ENCODE measurements around the gene KSR2.
"Not testable (repeated sequence)": the region's sequence is repeated elsewhere in the genome, so short reads cannot be mapped to it uniquely, and the experiment has no call there.

The KSR2 gene

GRCh38 chr12:117867348-117867747 lies 101.4 kb downstream of the KSR2 start:
- no peak overlapping the region for H2AFZ ChIP-seq (ENCODE audit: low read depth, low read length)
- H3K79me2 ChIP-seq (ENCODE audit: low read length), result no peaks in the 10 kb centered on the region
- no peaks in the 10 kb centered on the region for H3K27me3 ChIP-seq (ENCODE audit: low read depth, low read length)
- H3K27ac ChIP-seq (ENCODE audit: low read length), result no peak overlapping the region
- no peak overlapping the region for H3K9ac ChIP-seq (ENCODE audit: low read length)
- no peak overlapping the region for H3K4me3 ChIP-seq (ENCODE audit: low read length)
- no peak overlapping the region for H3K4me2 ChIP-seq (ENCODE audit: low read length)
- no peaks in the 10 kb centered on the region for H3K36me3 ChIP-seq (replicated peaks; ENCODE audit: low read depth, low read length)
- H3K9me3 ChIP-seq (ENCODE audit: insufficient read depth, low read length), result no peaks in the 10 kb centered on the region
- TF ChIP-seq, protein P1, sequence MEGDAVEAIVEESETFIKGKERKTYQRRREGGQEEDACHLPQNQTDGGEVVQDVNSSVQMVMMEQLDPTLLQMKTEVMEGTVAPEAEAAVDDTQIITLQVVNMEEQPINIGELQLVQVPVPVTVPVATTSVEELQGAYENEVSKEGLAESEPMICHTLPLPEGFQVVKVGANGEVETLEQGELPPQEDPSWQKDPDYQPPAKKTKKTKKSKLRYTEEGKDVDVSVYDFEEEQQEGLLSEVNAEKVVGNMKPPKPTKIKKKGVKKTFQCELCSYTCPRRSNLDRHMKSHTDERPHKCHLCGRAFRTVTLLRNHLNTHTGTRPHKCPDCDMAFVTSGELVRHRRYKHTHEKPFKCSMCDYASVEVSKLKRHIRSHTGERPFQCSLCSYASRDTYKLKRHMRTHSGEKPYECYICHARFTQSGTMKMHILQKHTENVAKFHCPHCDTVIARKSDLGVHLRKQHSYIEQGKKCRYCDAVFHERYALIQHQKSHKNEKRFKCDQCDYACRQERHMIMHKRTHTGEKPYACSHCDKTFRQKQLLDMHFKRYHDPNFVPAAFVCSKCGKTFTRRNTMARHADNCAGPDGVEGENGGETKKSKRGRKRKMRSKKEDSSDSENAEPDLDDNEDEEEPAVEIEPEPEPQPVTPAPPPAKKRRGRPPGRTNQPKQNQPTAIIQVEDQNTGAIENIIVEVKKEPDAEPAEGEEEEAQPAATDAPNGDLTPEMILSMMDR (IDR thresholded peaks at IDR 0.05; ENCODE audit: low read depth, low read length), result no peak
- TF ChIP-seq EZH2phosphoT487 (IDR thresholded peaks at IDR 0.05; ENCODE audit: low read depth), result no peak
- no peaks in the 10 kb centered on the region for H3K4me1 ChIP-seq (ENCODE audit: low read length)
- H4K20me1 ChIP-seq (ENCODE audit: insufficient read depth, low read length), result no peaks in the 10 kb centered on the region

DNA sequence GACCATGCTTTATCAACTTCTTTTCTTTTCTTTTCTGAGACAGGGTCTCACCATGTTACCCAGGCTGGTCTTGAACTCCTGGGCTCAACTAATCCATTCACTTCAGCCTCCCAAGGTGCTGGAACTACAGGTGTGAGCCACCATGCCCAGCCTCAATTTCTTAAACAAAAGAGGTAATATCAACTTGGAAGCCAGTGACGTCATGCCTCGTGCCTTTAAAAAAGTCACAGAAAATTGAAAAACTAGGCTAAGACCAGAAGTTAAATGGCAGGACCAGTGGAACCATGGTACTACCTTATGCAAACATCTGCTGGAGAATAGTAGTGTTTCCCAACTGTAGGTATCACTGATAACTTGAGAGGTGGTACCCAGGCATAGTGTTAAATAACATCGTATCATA lies 103.3 kb downstream of the KSR2 start:
- no peaks in the 10 kb centered on the region for H4K20me1 ChIP-seq (ENCODE audit: insufficient read depth, low read length)
- no peak overlapping the region for H3K4me2 ChIP-seq (ENCODE audit: low read length)
- H3K36me3 ChIP-seq (replicated peaks; ENCODE audit: low read depth, low read length), result no peaks in the 10 kb centered on the region
- TF ChIP-seq EZH2phosphoT487 (IDR thresholded peaks at IDR 0.05; ENCODE audit: low read depth), result no peak
- TF ChIP-seq, protein P1 (IDR thresholded peaks at IDR 0.05; ENCODE audit: low read depth, low read length), result no peak
- H3K9ac ChIP-seq (ENCODE audit: low read length), result no peak overlapping the region
- H3K27me3 ChIP-seq (ENCODE audit: low read depth, low read length), result no peaks in the 10 kb centered on the region
- no peak overlapping the region for H2AFZ ChIP-seq (ENCODE audit: low read depth, low read length)
- no peaks in the 10 kb centered on the region for H3K4me1 ChIP-seq (ENCODE audit: low read length)
- no peak overlapping the region for H3K4me3 ChIP-seq (ENCODE audit: low read length)
- no peaks in the 10 kb centered on the region for H3K79me2 ChIP-seq (ENCODE audit: low read length)
- no peak overlapping the region for H3K27ac ChIP-seq (ENCODE audit: low read length)
- H3K9me3 ChIP-seq (ENCODE audit: insufficient read depth, low read length), result no peaks in the 10 kb centered on the region

DNA sequence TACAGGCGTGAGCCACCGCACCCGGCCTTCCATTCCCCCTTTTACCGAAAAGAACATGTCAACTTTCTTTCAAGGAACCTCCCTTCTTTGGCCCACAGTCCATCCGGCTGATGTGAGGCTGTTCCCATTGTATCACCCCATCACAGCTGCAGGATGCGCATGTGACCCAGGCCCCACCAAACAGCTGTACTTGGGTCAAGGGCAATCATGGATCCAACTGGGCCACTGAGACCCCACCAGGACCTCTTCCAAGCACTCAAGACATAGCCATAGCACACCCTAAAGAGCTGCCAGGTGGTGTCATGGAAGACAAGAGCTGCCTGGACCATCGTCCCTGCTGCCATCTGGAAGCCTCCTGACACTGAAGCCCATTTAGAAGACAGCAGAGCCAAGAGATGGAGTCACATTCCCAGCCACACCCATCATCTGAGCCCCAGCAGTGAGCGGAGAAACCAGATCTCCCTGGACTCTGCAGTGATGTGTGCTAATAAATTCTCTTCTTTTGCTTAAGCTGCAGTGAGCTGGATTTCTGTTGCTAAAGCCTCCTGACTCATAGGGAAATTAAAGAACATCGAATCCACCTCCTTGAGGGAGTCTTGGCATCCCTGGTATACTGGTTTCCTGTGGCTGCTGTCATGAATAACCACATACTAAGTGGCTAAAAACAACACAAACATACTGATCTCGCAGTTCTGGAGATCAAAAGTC lies 105.6 kb downstream of the KSR2 start:
- Histone ChIP-seq H3K27me3 (ENCODE audit: low read depth, low read length) (no peaks in the 10 kb centered on the region), H3K4me2 (ENCODE audit: low read length) (no peak overlapping the region), H2AFZ (ENCODE audit: low read depth, low read length) (no peak overlapping the region), H3K36me3 (replicated peaks; ENCODE audit: low read depth, low read length) (no peaks in the 10 kb centered on the region), H3K9me3 (ENCODE audit: insufficient read depth, low read length) (no peaks in the 10 kb centered on the region), H4K20me1 (ENCODE audit: insufficient read depth, low read length) (no peaks in the 10 kb centered on the region), H3K4me3 (ENCODE audit: low read length) (no peak overlapping the region), H3K79me2 (ENCODE audit: low read length) (no peaks in the 10 kb centered on the region), H3K27ac (ENCODE audit: low read length) (no peak overlapping the region), H3K4me1 (ENCODE audit: low read length) (no peaks in the 10 kb centered on the region), H3K9ac (ENCODE audit: low read length) (no peak overlapping the region)
- TF ChIP-seq, protein P1 (IDR thresholded peaks at IDR 0.05; ENCODE audit: low read depth, low read length), result no peak
- TF ChIP-seq EZH2phosphoT487 (IDR thresholded peaks at IDR 0.05; ENCODE audit: low read depth), result no peak

GRCh38 chr12:117861691-117862090 lies 107.1 kb downstream of the KSR2 start:
- no peaks in the 10 kb centered on the region for H3K36me3 ChIP-seq (replicated peaks; ENCODE audit: low read depth, low read length)
- no peaks in the 10 kb centered on the region for H4K20me1 ChIP-seq (ENCODE audit: insufficient read depth, low read length)
- no peak overlapping the region for H3K9ac ChIP-seq (ENCODE audit: low read length)
- no peaks in the 10 kb centered on the region for H3K27me3 ChIP-seq (ENCODE audit: low read depth, low read length)
- no peak overlapping the region for H3K4me2 ChIP-seq (ENCODE audit: low read length)
- no peak for TF ChIP-seq EZH2phosphoT487 (IDR thresholded peaks at IDR 0.05; ENCODE audit: low read depth)
- TF ChIP-seq, protein P1 (IDR thresholded peaks at IDR 0.05; ENCODE audit: low read depth, low read length), result no peak
- H3K4me1 ChIP-seq (ENCODE audit: low read length), result no peaks in the 10 kb centered on the region
- H2AFZ ChIP-seq (ENCODE audit: low read depth, low read length), result no peak overlapping the region
- no peaks in the 10 kb centered on the region for H3K9me3 ChIP-seq (ENCODE audit: insufficient read depth, low read length)
- H3K79me2 ChIP-seq (ENCODE audit: low read length), result no peaks in the 10 kb centered on the region
- no peak overlapping the region for H3K27ac ChIP-seq (ENCODE audit: low read length)
- H3K4me3 ChIP-seq (ENCODE audit: low read length), result no peak overlapping the region

DNA sequence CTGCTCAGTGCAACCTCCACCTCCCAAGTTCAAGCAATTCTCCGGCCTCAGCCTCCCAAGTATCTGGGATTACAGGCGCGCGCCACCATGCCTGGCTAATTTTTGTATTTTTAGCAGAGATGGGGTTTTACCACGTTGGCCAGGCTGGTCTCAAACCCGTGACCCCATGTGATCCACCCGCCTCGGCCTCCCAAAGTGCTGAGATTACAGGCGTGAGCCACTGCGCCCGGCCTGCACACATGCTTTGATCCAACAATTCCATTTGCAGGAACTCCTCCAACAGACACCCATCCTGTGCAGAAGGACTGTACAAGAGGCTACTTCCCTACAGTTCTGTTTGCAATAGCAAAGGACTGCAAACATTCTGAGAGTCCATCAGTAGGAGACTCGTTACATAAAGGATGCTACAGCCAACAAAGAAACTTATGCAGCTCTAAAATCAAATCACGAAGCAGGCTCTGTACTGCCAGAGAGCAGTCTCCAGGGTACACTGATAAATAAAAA lies 108.0 kb downstream of the KSR2 start:
- not testable (repeated sequence) for H3K9ac ChIP-seq (ENCODE audit: low read length); H3K79me2 ChIP-seq (ENCODE audit: low read length); H4K20me1 ChIP-seq (ENCODE audit: insufficient read depth, low read length); H3K27me3 ChIP-seq (ENCODE audit: low read depth, low read length); H3K4me1 ChIP-seq (ENCODE audit: low read length); H3K9me3 ChIP-seq (ENCODE audit: insufficient read depth, low read length); H2AFZ ChIP-seq (ENCODE audit: low read depth, low read length); H3K4me3 ChIP-seq (ENCODE audit: low read length); H3K27ac ChIP-seq (ENCODE audit: low read length); H3K36me3 ChIP-seq (replicated peaks; ENCODE audit: low read depth, low read length); H3K4me2 ChIP-seq (ENCODE audit: low read length)

Measured in OCI-LY3 (cell line).